Skeletal muscle satellite cell (primary cell): Measurements from ENCODE around the gene ARHGEF33.

ENCODE experiments used
- H3K27me3 ChIP-seq: 2 replicates; pipeline ENCODE4 v1.7.0; 2013; ENCODE audit warnings: low read length; ENCODE audit not compliant: control insufficient read depth, insufficient read depth
- H3K36me3 ChIP-seq: 2 replicates; pipeline ENCODE4 v1.7.0; 2013; ENCODE audit warnings: mild to moderate bottlenecking, control low read depth, low read length; ENCODE audit not compliant: insufficient read depth
- H3K4me1 ChIP-seq: 2 replicates; pipeline ENCODE4 v1.7.0; 2013; ENCODE audit warnings: low read length; ENCODE audit not compliant: control insufficient read depth, insufficient read depth
- H3K4me2 ChIP-seq: 2 replicates; pipeline ENCODE4 v1.7.0; 2013; ENCODE audit warnings: mild to moderate bottlenecking, low read length
- H3K4me3 ChIP-seq: 2 replicates; pipeline ENCODE4 v1.7.0; 2013; ENCODE audit warnings: low read length
- H3K9ac ChIP-seq: 2 replicates; pipeline ENCODE4 v1.7.0; 2013; ENCODE audit warnings: mild to moderate bottlenecking, low read depth, low read length, moderate library complexity
- H3K9me3 ChIP-seq: replicated peaks from 2 replicates; pipeline ENCODE4 v1.7.0; 2013; ENCODE audit warnings: mild to moderate bottlenecking, control low read depth, low read length

Gene ARHGEF33

DNA sequence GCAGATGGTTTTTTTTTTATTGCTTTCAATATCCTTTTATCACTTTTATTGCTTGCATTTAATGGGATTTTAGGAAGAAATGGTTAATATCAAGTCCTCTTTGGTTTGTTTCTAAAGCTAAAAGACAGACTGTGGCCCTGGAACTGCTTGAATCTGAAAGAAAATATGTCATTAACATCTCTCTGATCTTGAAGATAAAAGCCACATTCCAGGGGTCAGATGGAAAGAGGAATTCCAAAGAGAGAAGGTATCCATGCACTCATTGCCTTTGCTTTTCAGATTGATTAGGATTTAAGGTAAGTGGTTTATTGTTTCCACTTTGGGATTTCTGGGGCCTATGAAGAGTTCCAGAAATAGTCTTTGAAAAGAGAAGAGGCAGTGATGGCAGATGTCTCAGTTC, 54.1 kb downstream of the ARHGEF33 start:
- H3K4me2 ChIP-seq, result no peak overlapping the region
- peaks cover 7% of the 10 kb centered on the region for H3K4me1 ChIP-seq
- H3K4me3 ChIP-seq, result no peak overlapping the region
- H3K9me3 ChIP-seq, result no peaks in the 10 kb centered on the region
- H3K36me3 ChIP-seq, result no peaks in the 10 kb centered on the region
- H3K27me3 ChIP-seq, result no peaks in the 10 kb centered on the region
- H3K9ac ChIP-seq, result no peak overlapping the region

DNA sequence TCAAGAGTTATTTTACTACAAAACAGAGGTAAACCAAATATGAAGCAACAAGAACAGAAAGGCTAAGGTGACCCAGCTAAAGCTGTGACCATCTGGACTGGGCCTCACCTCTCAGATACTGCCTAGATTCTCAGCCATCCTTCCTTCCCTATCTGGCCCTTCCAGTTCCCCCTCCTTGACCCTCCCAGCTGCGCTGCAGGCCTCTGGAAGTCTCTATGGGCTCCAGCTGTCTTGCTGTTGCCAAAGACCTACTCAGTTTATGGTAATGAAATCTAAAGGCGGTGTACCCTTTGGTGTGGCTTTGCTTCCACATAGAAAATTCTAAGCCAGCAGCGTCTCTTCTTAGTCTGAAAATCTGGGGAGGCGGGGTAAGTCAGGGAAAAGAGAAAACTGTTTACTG, 55.7 kb downstream of the ARHGEF33 start:
- peaks cover 7% of the 10 kb centered on the region for H3K4me1 ChIP-seq
- H3K9me3 ChIP-seq, result no peaks in the 10 kb centered on the region
- H3K36me3 ChIP-seq, result no peaks in the 10 kb centered on the region
- H3K9ac ChIP-seq, result no peak overlapping the region
- H3K4me2 ChIP-seq, result no peak overlapping the region
- H3K4me3 ChIP-seq, result no peak overlapping the region
- no peaks in the 10 kb centered on the region for H3K27me3 ChIP-seq

DNA sequence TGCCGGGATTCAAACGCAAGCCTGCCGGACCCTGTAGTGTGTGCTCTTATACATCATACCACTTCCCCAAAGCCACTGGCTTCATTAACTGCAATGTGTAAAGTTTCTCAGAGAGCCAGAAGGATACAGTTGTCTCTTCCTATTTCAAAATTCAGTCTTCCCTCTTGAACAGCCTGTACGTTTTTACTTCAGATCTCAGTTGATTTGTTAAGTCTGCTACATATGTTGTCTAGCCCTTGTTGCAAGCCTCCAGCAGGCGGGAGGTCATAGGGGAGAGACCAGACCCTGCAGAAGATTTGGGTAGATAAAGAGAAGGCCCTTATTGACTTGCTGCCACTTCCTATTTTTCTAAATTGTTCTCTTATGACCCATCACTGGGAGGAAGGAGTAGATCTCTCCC, 56.2 kb downstream of the ARHGEF33 start:
- no peak overlapping the region for H3K4me2 ChIP-seq
- H3K9me3 ChIP-seq, result no peaks in the 10 kb centered on the region

DNA sequence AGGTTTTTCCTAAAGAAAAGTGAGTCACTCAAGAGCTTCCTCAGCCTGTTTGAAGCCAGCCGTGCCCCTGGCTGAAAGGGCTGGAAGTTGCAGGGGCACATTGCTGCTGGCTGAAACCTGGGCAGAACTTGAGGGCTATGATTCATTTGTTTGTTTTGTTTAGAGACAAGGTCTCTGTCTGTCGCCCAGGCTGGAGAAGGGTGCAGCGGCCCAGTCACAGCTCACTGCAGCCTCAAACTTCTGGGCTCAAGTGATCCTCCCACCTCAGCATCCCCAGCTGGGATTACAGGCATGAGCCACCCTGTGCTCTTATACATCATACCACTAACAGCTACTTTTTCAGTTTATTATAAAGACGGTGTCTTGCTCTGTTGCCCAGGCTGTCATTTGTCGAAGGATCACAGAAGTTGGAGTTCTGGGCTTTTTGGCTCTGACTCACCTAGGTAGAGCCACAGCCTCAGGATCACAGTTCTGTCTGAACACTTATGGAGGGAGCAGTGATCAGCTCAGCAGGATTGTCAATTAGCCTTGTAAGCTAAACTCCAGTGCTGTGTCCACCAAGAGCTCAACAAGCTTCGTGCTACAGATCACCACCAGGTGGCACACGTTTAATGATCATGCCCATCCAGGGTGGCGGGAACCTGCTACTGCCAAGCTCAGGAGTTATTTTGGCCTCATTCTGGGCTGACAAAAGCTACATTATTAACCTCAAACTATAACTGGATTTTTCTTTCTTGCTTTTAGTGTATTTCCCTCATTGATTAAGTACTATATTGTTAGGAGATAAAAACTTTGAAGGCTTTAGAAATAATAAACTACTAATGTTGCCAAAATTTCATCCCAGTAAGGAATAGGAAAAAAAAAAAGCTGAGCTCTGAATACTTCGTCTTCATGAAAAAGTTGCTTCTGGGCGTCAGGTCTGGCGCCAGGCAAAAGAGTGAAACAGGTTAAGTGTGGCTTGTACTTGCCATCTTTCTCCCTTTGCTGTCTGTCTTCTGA, 57.9 kb downstream of the ARHGEF33 start:
- H3K9me3 ChIP-seq, result no peaks in the 10 kb centered on the region
- no peaks in the 10 kb centered on the region for H3K27me3 ChIP-seq
- H3K9ac ChIP-seq, result no peak overlapping the region
- H3K4me1 ChIP-seq, result peaks cover 7% of the 10 kb centered on the region
- H3K4me2 ChIP-seq, result no peak overlapping the region
- H3K4me3 ChIP-seq, result no peak overlapping the region
- H3K36me3 ChIP-seq, result no peaks in the 10 kb centered on the region

More for the DNA sequence above, 56.2 kb downstream of the ARHGEF33 start:
- H3K4me1 ChIP-seq, result peaks cover 7% of the 10 kb centered on the region
- no peaks in the 10 kb centered on the region for H3K27me3 ChIP-seq
- no peak overlapping the region for H3K4me3 ChIP-seq
- no peak overlapping the region for H3K9ac ChIP-seq
- H3K36me3 ChIP-seq, result no peaks in the 10 kb centered on the region

DNA sequence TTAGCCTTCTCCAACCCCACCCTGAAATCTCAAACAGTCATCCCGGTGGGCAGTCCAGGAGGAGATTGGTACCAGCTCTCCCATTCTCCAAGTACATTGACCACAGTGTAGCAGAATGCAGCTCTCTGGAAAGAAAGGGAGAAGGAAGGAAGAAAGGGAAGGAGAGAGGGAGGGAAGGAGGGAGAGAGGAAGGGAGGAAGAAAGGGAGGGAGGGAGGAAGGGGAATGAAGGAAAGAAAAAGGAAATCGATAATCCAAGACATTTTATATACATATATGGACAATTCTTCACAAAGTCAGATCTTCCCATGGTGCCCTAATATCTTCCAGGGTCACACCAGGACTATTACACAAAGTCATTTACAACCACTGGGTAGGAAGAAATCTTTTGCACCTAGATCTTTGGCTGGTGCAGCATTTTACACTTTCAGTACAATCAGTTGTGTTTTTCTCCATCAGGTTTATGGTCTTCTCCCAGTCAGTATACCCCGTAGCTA, 58.8 kb downstream of the ARHGEF33 start:
- peaks cover 2% of the 10 kb centered on the region for H3K27me3 ChIP-seq
- no peak overlapping the region for H3K9ac ChIP-seq
- no peaks in the 10 kb centered on the region for H3K9me3 ChIP-seq
- H3K4me2 ChIP-seq, result no peak overlapping the region
- no peak overlapping the region for H3K4me3 ChIP-seq
- no peaks in the 10 kb centered on the region for H3K36me3 ChIP-seq
- H3K4me1 ChIP-seq, result peaks cover 7% of the 10 kb centered on the region

DNA sequence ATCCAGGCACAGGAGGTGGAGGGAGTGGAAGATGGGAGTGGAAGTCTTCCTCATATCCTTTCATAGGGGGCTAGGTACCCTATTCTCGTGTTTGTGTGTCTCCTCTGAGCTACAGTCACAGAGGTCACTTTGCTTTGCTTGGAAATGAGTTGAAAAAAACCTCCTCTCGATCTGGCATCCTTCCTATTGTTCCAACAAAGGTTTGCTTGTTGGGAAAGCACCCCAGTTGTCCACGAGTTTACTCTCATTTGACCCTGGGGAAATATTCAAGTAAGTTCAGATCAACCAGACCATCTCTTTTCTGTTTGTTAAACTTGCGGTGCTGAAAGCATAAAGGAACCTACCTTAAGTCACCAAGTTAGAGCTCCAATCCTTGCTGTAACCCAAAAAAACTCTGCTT, 59.3 kb downstream of the ARHGEF33 start:
- H3K4me1 ChIP-seq, result peaks cover 7% of the 10 kb centered on the region
- no peaks in the 10 kb centered on the region for H3K9me3 ChIP-seq
- no peak overlapping the region for H3K4me2 ChIP-seq
- H3K36me3 ChIP-seq, result no peaks in the 10 kb centered on the region
- H3K4me3 ChIP-seq, result no peak overlapping the region
- no peak overlapping the region for H3K9ac ChIP-seq
- H3K27me3 ChIP-seq, result peaks cover 8% of the 10 kb centered on the region

DNA sequence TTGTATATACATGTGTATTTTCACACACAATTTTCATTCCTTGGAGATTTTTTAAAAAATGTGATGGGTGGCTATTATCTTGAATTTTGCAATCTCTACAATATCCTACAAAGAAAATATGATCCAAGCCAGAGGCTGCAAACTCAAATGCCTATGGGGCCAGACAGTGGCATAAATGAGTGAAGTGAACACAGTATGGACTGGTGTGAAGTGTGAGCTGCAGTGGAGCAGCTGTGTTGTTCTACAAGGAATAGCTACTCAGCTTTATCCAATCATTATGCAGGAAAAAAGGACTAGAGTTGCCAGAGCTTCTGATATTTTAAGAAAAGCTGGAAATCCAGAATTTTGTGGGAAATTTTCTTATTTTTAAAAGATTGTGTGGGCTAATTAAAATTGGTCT, 62.1 kb downstream of the ARHGEF33 start:
- Histone ChIP-seq H3K27me3 (peaks cover 14% of the 10 kb centered on the region), H3K4me3 (no peak overlapping the region), H3K36me3 (no peaks in the 10 kb centered on the region), H3K4me1 (peaks cover 7% of the 10 kb centered on the region), H3K9ac (no peak overlapping the region), H3K4me2 (no peak overlapping the region), H3K9me3 (no peaks in the 10 kb centered on the region)

DNA sequence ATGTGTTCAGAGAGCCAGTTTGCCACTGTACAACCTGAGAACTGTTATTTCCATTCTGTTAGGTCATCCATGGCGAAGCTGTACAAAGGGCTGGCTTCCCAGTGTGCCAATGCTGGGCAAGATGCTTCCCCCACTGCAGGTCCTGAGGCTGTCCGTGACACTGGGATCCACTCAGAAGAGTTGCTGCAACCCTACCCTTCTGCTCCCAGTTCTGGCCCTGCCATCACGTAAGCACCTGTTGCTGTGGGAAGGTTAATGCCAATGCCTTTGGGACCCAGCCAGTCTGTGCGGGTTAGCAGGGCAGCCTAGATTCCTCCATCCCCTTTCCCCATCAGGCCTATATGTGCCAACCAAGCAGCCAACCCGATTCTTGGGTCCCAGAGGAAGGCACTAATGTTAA, 68.3 kb downstream of the ARHGEF33 start:
- Histone ChIP-seq H3K27me3 (peaks cover 17% of the 10 kb centered on the region), H3K4me1 (peaks cover 10% of the 10 kb centered on the region), H3K4me3 (no peak overlapping the region), H3K9me3 (no peaks in the 10 kb centered on the region), H3K36me3 (no peaks in the 10 kb centered on the region), H3K4me2 (no peak overlapping the region), H3K9ac (no peak overlapping the region)

DNA sequence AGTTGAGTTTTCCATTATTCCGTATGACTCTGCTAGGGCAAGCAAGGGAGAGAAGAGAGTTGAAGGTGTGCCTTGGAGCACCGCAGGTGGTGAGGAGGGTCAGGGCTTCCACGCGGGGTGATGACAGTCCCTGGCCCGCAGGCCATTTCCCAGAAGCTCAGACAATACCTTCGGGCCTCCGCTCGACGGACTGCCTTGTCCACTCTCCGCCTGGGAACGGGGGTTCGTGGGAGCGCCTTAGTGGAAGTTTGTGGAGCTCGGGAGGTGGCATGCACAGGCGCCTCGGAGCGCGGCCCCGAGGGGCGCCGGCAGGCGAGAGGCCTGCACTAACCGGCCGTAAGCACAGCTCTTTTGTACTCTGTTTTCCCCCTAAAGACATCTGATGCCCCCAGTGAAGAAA, 69.8 kb downstream of the ARHGEF33 start:
- no peaks in the 10 kb centered on the region for H3K9me3 ChIP-seq
- peak overlapping the region; percentile 77 for H3K4me2 ChIP-seq
- H3K4me1 ChIP-seq, result peaks cover 10% of the 10 kb centered on the region
- peak overlapping the region; percentile 65 for H3K4me3 ChIP-seq
- H3K36me3 ChIP-seq, result no peaks in the 10 kb centered on the region
- H3K27me3 ChIP-seq, result peaks cover 7% of the 10 kb centered on the region
- H3K9ac ChIP-seq, result no peak overlapping the region

DNA sequence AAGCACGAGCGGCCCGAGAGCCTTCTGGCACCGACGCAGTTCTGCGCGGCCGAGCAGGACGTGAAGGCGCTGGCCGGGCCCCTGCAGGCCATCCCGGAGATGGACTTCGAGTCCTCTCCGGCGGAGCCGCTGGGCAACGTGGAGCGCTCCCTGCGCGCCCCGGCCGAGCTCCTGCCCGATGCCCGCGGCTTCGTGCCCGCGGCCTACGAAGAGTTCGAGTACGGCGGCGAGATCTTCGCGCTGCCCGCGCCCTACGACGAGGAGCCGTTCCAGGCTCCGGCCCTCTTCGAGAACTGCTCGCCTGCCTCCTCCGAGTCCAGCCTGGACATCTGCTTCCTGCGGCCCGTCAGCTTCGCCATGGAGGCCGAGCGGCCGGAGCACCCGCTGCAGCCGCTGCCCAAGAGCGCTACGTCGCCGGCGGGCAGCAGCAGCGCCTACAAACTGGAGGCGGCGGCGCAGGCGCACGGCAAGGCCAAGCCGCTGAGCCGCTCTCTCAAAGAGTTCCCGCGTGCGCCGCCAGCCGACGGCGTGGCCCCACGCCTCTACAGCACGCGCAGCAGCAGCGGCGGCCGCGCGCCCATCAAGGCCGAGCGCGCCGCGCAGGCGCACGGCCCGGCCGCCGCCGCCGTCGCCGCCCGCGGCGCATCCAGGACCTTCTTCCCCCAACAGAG, 70.4 kb downstream of the ARHGEF33 start:
- peaks cover 7% of the 10 kb centered on the region for H3K27me3 ChIP-seq
- H3K4me3 ChIP-seq, result peak overlapping the region; percentile 65
- H3K4me1 ChIP-seq, result peaks cover 10% of the 10 kb centered on the region
- peak overlapping the region; percentile 77 for H3K4me2 ChIP-seq
- peak overlapping the region; percentile 35 for H3K9ac ChIP-seq
- H3K36me3 ChIP-seq, result no peaks in the 10 kb centered on the region
- no peaks in the 10 kb centered on the region for H3K9me3 ChIP-seq

DNA sequence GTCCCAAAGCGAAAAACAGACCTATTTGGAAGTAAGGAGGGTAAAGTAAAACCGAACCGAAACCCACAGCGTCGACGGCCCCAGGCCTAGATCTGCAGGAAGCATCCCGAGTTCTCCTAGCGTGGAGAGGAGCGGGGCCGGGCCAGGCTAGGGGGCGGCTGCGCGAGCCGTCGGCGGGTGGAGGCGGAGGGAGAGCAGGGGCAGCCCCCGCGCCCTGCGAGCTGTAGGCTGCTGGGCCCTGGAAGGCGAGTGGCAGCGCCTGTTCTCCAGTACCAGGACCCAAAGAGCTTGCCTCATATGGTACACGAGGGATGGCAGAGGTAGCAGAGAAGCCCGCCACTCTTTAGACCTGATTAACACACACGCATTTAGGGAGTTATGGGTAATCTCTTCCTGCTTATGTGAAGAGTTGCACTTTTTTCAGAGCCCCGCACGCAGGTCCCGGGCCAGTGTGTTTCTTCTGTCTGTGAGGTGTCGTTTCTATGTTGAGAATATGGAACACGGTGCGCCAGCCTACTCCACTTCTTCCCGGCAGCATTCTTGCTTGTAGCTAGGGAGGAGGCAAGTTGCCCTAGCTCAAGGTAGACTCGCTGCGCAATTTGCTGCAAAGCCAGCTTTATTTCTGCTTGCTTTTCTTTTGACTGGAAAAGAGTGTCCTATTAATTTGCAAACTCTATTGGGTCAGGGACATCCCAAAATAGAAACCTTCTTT, 71.1 kb downstream of the ARHGEF33 start:
- Histone ChIP-seq H3K9ac (peak overlapping the region; percentile 35), H3K4me2 (peak overlapping the region; percentile 77)

More for the DNA sequence above, 71.1 kb downstream of the ARHGEF33 start:
- no peaks in the 10 kb centered on the region for H3K36me3 ChIP-seq
- no peaks in the 10 kb centered on the region for H3K9me3 ChIP-seq
- H3K4me3 ChIP-seq, result peak overlapping the region; percentile 65
- peaks cover 7% of the 10 kb centered on the region for H3K27me3 ChIP-seq
- peaks cover 10% of the 10 kb centered on the region for H3K4me1 ChIP-seq
